Subcutaneous abdominal adipose tissue (tissue), 5 donors: Measurements from ENCODE around the gene CNDP1.
"Not testable (repeated sequence)": the region's sequence is repeated elsewhere in the genome, so short reads cannot be mapped to it uniquely, and the experiment has no call there.

Source experiments
- H3K27ac ChIP-seq: one replicate; pipeline ENCODE4 v1.7.0; 2013; ENCODE audit warnings: low read depth, mild to moderate bottlenecking, inconsistent platforms, low read length, moderate library complexity
- H3K27me3 ChIP-seq, 5 donors: one replicate each; pipeline ENCODE4 v1.7.0; 2013; ENCODE audit warnings: low read length in 5 of 5, inconsistent platforms in 1 of 5; ENCODE audit not compliant: control insufficient read depth in 5 of 5, insufficient read depth in 4 of 5
- H3K36me3 ChIP-seq, 5 donors: one replicate each; pipeline ENCODE4 v1.7.0; 2013; ENCODE audit warnings: low read length in 5 of 5; ENCODE audit not compliant: control insufficient read depth in 5 of 5, insufficient read depth in 5 of 5
- H3K4me1 ChIP-seq, 5 donors: one replicate each; pipeline ENCODE4 v1.7.0; 2013; ENCODE audit warnings: low read length in 5 of 5, mild to moderate bottlenecking in 3 of 5, moderate library complexity in 1 of 5; ENCODE audit not compliant: control insufficient read depth in 5 of 5, insufficient read depth in 5 of 5
- H3K4me3 ChIP-seq, 5 donors: one replicate each; pipeline ENCODE4 v1.7.0; 2013; ENCODE audit warnings: low read length in 5 of 5, low read depth in 1 of 5
- H3K9ac ChIP-seq, 5 donors: one replicate each; pipeline ENCODE4 v1.7.0; 2013; ENCODE audit warnings: low read length in 5 of 5, mild to moderate bottlenecking in 4 of 5, moderate library complexity in 3 of 5
- H3K9me3 ChIP-seq, 5 donors: one replicate each; pipeline ENCODE4 v1.7.0; 2013; ENCODE audit warnings: low read length in 5 of 5; ENCODE audit not compliant: control insufficient read depth in 5 of 5
- donor health status: healthy.
- donor health status: healthy.
- donor health status: healthy.
- donor health status: healthy.
- donor health status: healthy.

CNDP1 gene

GRCh38 chr18:74519320-74520095, 14.8 kb upstream of the CNDP1 start:
- H3K27ac ChIP-seq: no peak overlapping the region

GRCh38 chr18:74520096-74520833, 14.0 kb upstream of the CNDP1 start:
- Histone ChIP-seq H3K27ac (no peak overlapping the region), H3K4me3 (no peak overlapping the region), H3K27me3 (no peaks in the 10 kb centered on the region), H3K9me3 (no peaks in the 10 kb centered on the region), H3K36me3 (peaks cover 0 to 72% (median 60%) of the 10 kb centered on the region in 5 donors), H3K9ac (no peak overlapping the region), H3K4me1 (peaks cover 0 to 3% (median 0%) of the 10 kb centered on the region in 5 donors)

More at GRCh38 chr18:74519320-74520095, 14.8 kb upstream of the CNDP1 start:
- H3K27me3 ChIP-seq: no peaks in the 10 kb centered on the region
- H3K4me3 ChIP-seq: no peak overlapping the region
- peaks cover 0 to 3% (median 0%) of the 10 kb centered on the region in 5 donors for H3K4me1 ChIP-seq
- no peaks in the 10 kb centered on the region for H3K9me3 ChIP-seq
- no peak overlapping the region for H3K9ac ChIP-seq
- H3K36me3 ChIP-seq: peaks cover 0 to 79% (median 66%) of the 10 kb centered on the region in 5 donors

- H3K4me1 ChIP-seq: peaks cover 0 to 3% (median 0%) of the 10 kb centered on the region in 5 donors
- H3K36me3 ChIP-seq: peaks cover 0 to 62% (median 50%) of the 10 kb centered on the region in 5 donors
Observed at GRCh38 chr18:74521068-74521725, 13.1 kb upstream of the CNDP1 start.

GRCh38 chr18:74522635-74523548, 11.4 kb upstream of the CNDP1 start:
- Histone ChIP-seq H3K4me1 (peaks cover 0 to 3% (median 0%) of the 10 kb centered on the region in 5 donors), H3K27me3 (no peaks in the 10 kb centered on the region), H3K27ac (no peak overlapping the region), H3K4me3 (no peak overlapping the region), H3K9ac (no peak overlapping the region), H3K36me3 (peaks cover 0 to 47% (median 36%) of the 10 kb centered on the region in 5 donors), H3K9me3 (no peaks in the 10 kb centered on the region)

More at GRCh38 chr18:74521068-74521725, 13.1 kb upstream of the CNDP1 start:
- H3K4me3 ChIP-seq: no peak overlapping the region
- H3K27ac ChIP-seq: no peak overlapping the region
- no peaks in the 10 kb centered on the region for H3K9me3 ChIP-seq
- no peak overlapping the region for H3K9ac ChIP-seq
- H3K27me3 ChIP-seq: no peaks in the 10 kb centered on the region

GRCh38 chr18:74524097-74524496, 10.2 kb upstream of the CNDP1 start:
- Histone ChIP-seq H3K9ac (no peak overlapping the region), H3K36me3 (peaks cover 0 to 36% (median 26%) of the 10 kb centered on the region in 5 donors), H3K4me1 (peaks cover 0 to 3% (median 0%) of the 10 kb centered on the region in 5 donors), H3K9me3 (no peaks in the 10 kb centered on the region), H3K4me3 (no peak overlapping the region), H3K27me3 (no peaks in the 10 kb centered on the region), H3K27ac (no peak overlapping the region)

- H3K4me1 ChIP-seq, H3K27ac ChIP-seq, H3K9me3 ChIP-seq, H3K4me3 ChIP-seq, H3K27me3 ChIP-seq, H3K9ac ChIP-seq: not testable (repeated sequence)
- peaks cover 0 to 28% (median 18%) of the 10 kb centered on the region in 5 donors for H3K36me3 ChIP-seq
Observed at GRCh38 chr18:74524915-74525314, 9.4 kb upstream of the CNDP1 start.

- Histone ChIP-seq H3K27ac (no peak overlapping the region), H3K27me3 (peaks cover 0 to 3% (median 0%) of the 10 kb centered on the region in 5 donors), H3K4me3 (no peak overlapping the region), H3K36me3 (peaks cover 0 to 19% (median 10%) of the 10 kb centered on the region in 5 donors), H3K9me3 (no peaks in the 10 kb centered on the region), H3K4me1 (peaks cover 0 to 3% (median 0%) of the 10 kb centered on the region in 5 donors), H3K9ac (no peak overlapping the region)
Observed at GRCh38 chr18:74525741-74526140, 8.6 kb upstream of the CNDP1 start.

- peaks cover 0 to 3% (median 0%) of the 10 kb centered on the region in 5 donors for H3K4me1 ChIP-seq
Observed at GRCh38 chr18:74526488-74526887, 7.8 kb upstream of the CNDP1 start.

GRCh38 chr18:74528478-74528877, 5.8 kb upstream of the CNDP1 start:
- Histone ChIP-seq H3K4me3 (no peak overlapping the region), H3K4me1 (peaks cover 0 to 3% (median 0%) of the 10 kb centered on the region in 5 donors), H3K36me3 (no peaks in the 10 kb centered on the region), H3K27ac (no peak overlapping the region), H3K27me3 (peaks cover 0 to 3% (median 0%) of the 10 kb centered on the region in 5 donors), H3K9ac (no peak overlapping the region), H3K9me3 (no peaks in the 10 kb centered on the region)

More at GRCh38 chr18:74526488-74526887, 7.8 kb upstream of the CNDP1 start:
- peaks cover 0 to 12% (median 2%) of the 10 kb centered on the region in 5 donors for H3K36me3 ChIP-seq
- H3K9me3 ChIP-seq: no peaks in the 10 kb centered on the region
- no peak overlapping the region for H3K27ac ChIP-seq
- peaks cover 0 to 3% (median 0%) of the 10 kb centered on the region in 5 donors for H3K27me3 ChIP-seq
- H3K9ac ChIP-seq: no peak overlapping the region
- H3K4me3 ChIP-seq: no peak overlapping the region
